Smooth muscle cell of the brain vasculature (primary cell): ENCODE results near the gene SLC9A9.

Source experiments
- DNase-seq: peaks from one replicate; pipeline ENCODE4 v3.0.0-alpha.2; 2012; ENCODE audit warnings: low read depth, low spot score

Gene SLC9A9

DNA sequence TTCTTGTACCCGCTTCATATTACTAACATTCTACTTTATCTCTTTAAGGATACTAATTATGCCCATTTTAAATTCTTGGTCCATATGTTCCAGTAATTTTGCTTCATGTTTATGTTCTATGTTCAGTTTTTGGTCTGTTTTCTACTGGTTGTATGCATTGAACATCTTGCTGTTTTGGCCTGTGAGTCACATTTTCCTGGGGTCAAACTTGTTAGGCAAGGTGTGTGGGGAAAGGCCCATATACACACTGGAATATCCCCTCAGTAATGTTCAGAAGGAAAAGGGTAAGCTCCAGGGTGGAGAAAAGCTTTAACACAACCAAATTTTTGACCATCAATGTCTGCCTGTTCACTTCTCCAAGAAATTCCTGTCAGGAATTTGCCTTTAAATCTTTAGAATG, 337.7 kb downstream of the SLC9A9 start:
- DNase-seq: no peak

DNA sequence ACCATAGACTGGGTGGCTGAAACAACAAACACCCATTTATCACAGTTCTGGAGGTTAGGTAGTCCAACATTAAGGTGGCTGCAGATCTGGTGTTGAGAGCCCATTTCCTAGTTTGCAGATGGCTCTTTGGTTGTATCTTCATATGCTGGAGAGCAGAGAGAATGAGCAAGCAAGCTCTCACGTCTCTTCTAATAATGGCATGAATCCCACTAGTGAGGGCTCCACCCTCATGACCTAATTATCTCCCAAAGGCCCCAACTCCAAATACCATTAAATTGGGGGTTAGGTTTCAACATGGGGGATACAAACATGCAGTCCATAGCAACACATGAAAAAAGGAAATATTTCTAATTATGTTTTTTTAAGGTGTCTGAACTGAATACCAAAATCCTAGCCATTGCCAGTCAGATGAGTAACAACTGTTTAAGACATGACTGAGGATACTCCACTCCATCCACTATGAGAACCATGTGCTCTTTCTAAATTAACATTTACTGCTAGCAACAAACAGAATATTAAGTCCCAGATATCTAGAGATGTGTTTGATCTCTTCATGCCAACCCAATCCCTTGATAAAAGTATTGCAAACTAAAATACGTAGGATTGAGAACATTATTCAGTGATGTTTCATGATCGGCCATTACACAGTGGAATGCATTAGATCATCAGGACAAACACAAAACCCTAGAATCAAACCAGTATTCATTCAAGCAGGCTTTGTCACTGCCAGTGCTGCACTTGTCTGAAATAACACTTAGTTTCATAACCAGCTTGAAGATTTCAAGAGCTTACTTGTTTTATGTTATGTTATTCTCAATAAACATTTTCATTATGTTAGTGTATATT, 340.3 kb downstream of the SLC9A9 start:
- DNase-seq: no peak

DNA sequence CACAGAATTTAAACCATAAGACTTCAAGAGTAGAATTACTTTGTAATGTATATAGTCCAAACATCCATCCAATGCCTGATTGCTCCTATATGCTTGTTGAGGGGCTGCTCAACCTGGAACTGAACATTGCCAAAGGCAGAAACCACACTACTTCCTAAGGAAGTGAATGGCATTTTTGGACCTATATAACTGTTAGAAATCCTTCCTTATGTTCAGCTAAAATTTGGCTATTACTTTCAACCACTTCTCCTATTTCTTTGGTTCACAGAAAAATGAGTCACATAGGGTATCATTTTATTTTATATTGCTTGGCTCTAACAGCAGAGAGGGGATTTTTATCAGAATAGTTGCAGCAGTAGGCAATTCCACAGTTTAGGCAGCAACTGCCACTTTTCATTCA, 342.1 kb downstream of the SLC9A9 start:
- no peak for DNase-seq

DNA sequence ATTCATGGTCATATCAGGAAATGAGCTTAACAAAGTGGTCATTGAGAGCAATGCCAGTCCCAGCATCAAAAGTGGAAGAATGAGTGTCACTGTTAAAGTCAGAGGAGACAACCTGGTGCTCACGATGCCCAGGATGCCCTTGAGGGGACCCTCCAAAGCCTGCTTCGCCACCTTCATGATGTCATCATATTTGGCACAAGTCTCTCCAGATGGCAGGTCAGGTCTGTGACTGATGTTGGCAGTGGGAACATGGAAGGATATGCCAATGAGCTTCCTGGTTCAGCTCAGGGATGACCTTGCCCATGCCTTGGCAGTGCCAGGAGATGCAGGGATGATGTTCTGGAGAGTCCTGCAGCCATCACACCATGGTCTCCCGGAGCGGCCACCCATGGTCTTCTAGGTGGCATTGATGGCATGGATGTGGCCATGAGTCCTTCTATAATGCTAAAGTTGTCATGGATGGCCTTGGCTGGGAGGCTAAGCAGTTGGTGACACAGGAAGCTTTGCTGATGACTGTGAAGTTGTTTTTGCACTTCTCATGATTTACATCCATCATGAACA, 344.9 kb downstream of the SLC9A9 start:
- DNase-seq: no peak

DNA sequence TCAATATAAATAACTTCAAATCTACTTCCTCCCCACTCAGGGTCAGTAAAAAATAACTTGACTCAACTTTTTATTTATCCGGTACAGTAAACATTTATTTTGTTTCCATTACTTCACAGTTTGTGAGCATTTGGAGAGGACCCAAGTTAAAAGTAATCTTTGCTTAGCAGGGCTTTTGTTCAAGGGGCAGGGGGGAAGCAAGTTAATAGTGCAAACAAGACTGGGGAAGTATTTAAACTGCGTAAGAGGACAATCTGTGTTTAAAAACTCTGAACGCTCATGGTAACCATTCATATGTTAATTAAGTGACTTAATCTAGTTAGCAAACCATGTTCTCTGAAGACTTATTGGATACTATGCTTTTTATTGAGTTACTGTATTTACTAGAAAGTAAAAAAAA, 346.2 kb downstream of the SLC9A9 start:
- no peak for DNase-seq

DNA sequence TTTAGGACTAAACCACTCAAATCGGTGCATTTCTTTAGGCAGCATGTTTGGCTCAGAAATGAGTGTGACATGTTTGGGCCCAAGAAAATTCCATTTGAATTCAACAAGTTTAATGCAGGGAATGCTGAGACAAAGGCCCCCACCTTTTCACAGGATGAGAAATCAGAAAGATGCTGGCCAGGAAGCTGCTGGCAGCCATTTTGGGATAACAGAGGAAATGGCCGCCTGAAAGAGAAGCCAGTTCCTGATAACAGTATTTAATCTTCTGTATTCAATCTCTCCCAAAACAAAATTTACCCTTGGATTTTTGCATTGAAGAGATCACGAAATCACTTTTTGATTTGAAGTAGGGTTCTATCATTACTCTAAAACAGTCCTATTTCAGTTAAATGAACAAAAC, 350.9 kb downstream of the SLC9A9 start:
- no peak for DNase-seq

DNA sequence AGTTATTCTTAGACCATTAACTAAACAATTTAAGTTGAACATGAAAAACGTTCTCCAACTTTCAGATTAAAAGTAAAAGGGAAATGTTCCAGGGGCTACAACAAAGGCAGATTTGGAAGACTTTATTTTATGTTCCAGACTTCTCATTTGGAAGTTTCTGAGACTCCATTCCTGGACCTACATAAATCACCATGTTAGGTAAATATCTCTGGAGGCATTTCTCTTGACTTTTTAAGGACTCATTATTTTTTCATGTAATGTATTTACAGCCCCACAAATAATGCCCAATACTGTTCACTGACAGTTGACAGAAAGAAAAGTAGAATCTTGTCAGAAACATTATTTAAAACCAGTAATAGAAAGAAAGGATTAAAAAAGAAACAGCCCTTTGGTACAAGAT, 352.1 kb downstream of the SLC9A9 start:
- no peak for DNase-seq

DNA sequence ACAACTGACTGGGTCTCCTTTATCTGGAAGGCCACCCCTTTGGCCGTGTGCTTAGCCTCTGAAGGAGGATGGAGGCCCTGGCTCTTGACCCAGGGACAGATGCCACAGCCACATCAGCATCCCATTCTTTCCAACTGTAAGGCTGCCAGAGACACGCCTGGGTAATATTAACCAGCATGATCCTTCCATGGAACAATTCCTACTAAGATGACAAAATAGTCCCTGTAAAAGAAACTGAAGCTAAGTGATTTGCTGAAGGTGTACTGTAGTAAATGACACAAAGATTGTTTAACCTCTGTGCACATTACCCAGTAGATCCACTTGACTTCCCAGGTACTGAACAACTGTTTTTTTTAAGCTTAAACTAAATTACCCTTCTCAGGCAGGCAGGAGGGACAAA, 352.7 kb downstream of the SLC9A9 start:
- no peak for DNase-seq

DNA sequence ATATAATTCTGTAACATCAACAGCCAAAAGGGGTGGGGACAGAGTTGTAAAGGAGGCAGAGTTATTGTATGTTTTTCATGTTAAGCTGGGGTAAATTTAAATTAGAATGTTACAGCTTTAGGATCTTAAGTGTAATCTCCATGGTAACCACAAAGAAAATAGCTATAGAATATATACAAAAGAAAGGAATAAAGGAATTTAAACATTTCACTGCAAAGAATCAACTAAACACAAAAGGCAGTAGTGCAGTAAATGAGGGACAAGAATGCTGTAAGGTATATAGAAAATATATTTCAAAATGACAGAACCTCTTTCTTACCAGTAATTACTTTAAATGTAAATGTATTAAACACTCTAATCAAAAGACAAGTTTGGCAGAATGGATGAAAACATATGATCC, 361.7 kb downstream of the SLC9A9 start:
- DNase-seq: no peak

DNA sequence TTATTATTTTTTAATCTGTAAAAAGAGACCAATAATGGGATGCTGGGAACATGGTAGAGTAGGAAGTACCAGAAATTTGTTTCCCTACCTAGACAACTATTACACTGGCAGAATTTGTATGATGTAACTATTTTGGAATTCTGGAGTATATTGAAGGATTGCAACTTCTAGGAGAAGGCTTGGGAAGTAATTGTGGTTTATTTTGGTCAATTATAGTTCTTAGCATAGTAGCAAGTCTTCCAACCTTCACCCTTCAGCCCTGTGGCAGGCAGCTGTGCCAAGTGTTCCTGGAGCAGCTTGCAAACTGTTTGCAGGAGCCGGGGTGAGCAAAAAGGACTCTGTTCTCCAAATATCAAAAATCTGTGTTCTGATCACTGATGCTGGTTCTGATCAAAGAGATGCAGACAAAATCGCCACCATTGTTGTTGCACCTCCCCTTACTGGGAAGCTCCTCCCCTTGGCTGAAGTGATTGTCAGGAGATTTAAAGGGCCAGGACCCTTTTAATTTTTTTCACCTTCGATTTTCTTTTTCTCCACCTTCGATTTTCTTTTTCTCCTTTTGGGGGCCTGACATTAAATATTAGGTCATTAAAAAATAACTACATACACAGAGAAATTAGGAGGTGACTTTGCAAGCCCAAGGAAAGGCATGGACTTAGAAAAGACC, 363.3 kb downstream of the SLC9A9 start:
- DNase-seq: no peak

DNA sequence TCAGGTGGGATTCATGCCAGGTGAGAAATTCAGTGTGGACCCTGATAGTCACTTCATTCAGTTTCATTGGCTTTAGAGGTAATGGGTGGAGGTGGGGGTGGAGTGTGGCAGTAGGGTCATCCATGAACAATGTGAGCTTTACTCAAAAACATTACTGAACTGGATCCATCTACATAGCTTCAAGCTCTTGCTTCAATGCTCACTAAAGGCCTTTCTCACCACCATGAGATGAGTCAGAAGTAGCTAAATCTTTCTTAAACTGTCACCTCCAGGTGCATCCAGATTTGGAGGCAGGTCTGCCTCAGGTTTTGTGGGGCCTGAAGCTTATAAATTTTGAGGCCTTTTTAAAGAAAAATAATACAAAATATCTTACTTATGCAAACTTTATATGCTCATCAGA, 365.1 kb downstream of the SLC9A9 start:
- no peak for DNase-seq

DNA sequence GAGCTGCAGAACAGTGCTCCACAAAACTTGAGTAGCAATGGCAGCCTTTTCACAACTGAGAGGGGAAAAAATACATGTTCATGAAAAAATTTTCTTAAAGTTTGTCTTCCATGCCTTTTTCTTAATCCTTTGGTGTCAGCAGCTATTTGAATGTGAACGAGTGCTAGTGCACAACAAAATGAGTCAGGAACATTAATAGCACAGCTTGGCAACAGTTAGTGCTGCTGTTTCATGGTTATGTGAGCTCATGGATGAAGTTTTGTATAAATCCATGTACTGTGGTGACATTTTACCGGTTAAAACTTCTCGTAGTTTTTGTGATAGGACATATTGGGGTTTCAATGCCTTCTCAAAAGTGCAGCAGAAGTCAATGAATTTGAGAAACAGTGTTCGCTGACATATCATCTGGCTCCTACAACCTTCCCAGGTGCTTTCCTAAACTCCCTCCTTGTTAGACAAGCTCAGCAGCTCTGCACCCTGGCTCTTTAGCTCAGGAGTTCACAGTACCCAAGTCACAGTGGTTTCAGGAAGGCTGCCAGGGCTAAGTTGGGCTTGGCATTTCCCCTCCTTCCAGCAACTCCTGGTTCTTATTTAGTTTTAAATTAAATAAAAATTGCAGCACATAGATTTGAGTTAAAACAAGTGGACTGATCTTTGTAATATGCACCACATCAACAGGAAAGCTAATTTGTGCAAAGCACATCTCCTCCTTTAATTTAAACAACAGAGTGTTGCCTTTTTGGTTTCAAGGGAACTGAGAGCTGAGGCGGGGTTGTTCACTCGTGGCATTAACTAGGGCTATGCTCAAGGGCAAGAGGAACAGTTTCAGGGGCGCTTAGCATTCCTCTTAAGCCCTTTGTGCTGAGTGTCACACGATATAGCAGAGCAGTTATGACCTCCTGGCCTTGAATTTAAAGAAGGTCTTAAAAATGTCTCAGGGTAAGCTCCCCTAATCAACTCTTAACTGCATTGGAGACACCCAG, 365.9 kb downstream of the SLC9A9 start:
- no peak for DNase-seq

DNA sequence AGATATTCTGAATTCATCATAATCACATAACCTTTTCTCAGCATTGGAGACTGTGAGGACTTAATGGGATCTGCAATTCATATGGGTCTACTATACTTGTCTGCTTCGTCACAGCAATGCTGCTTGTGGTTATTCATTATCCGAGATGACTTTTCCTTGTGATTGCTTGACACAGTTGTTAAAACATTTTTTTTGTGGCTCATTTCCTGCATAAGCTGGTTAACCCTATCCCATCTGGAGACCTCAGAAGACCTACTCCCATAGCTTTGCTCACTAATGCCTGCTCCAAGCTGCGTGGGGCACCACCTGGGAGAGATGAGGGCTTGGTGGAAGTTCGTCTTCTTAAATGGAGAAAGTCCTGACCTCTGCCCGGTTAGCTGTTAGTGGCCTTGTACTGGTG, 367.9 kb downstream of the SLC9A9 start:
- DNase-seq: peak; percentile 9

DNA sequence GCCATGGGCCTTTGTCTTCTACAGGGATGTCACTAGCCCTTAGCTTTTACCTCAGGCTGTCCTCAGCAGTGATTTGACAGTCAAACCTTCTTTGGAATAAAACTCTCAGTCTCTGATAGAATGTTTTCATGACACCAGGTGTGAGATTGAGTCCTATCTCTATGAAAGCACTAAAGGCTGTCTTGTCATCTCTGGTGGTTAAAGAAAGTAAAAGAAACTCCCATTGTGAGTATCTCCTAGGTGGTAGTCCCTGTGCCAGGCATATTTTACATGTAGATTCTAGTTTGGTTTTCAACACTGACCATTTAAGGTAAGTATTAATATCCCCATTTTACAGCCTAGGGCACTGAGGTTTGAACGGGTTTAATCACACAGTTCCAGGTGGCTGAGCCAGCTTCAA, 368.5 kb downstream of the SLC9A9 start:
- no peak for DNase-seq

DNA sequence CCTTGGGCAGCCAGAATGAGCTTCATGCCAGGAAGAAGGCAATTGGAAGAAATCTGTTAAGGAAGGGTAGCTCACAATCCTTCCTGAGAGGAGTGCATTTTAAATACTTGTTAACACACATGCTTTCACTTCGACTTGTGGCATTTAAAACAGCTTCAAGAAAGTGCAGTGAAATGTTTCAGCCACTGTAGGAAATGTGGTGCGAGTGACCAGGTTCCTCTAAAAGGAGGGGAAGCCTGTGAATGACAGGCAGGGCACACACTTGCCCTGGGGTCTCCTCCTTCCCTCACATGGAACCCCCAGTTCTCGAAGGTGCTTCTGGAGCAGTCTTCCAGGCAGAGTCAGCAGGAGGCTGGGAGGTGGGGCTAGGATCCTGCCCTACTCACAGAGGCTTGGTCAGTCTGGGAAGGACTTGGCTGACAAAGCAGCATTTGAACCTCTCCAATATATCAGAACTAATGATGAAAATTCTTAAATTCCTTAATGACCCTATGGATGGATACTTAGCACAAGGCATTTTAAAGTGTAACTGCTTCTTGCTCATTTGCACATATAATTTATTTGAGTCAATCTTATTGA, 370.1 kb downstream of the SLC9A9 start:
- no peak for DNase-seq

DNA sequence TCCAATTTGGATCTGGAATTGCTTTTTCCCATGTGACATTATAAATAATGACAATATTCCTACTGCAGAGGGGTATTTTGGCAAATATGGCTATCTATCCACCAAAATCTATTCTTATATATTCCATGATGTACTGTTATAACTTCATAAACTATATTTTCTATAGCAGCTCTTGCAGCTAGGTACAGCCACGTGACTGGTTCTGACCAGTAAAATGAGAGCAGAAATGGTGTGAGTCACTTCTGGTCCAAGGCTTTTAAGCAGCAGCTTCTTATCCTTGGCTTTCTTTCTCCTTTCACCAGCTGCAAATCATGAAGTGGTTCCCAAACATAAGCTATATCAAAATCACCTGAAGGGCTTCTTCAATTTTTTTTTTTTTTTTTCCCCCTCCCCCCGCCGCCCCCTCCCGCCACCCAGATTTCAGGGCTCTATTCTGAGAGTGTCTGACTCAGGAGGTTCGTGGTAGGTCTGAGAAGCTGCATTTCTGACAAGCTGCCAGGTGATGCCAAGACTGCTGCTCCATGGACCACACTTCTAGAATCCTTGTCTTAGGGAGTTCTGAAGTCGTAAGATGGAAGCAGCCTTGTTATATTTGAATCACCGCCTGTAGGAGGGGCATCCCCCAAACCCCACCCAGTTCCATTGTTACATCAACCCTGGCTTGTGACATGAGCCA, 371.2 kb downstream of the SLC9A9 start:
- DNase-seq: no peak

DNA sequence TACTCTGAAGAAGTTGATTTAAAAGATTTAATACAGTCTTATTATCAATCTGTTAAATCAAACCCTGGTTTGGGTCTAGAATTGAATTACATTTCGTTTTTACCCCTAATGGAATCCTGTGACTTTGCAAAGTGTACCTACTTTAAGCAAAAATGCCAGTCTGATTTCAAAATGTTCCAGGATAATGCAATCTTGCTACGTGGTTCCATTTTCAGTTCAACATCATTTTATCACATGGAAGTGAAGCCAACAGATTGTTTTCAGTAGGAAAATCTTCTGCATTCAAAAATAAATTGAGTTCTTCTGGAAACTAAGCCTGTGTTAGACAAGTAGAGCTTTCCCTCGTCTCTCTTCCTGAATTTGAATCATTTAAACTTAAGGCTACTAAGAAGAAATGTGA, 372.3 kb downstream of the SLC9A9 start:
- DNase-seq: no peak

DNA sequence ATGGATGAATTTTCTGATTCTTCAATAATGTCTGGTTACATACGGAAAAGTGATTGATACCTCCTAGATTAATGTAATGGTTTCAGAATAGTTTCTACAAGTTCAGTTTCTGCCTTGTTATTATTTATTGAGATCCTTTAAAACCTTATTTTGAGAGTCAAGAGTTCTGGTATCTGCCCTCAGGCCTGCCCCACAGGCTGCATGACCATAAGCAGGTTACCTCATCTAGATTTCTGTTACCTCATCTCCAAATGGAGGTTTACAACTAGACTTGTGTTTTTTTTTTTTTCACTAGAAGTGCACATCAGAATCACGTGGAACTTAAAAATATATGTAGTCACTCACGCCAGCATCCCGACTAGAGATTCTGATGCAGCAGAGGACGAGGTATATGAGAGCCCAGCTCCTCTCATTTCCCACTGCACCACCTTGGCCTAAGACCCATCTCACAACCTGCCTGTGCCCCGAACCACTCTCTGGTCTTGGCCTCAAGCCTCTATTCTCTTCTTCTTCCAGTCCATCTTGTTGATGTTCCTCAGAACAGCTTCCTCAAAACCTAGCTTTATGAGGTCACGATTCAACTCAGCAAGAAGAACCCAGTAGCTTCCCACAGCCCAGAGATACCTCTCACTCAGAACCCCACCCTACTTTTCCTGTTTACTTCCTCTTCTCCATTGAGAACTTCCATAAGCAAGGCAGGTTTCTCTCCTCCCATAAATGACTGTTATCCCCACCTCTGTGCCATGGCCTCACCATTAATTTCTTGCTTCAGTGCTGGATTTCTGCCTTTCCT, 375.3 kb downstream of the SLC9A9 start:
- no peak for DNase-seq

DNA sequence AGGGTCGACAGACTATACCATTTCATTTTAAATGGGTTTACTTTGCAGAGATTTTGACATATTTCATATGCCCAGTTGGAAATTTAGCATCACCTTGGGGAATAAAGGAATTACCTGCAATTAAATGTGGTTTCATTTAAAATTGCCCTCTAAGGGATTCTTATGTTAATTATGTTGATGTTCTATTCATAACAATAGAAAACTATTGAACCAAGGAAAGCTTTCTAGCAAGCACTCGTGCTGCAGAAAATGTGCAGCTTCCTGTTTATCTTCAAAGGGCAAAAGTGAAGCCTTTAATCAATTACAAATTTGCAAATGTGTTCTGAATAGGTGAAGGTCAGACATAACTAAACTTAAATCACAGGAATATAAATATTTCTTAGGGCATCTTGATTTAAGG, 376.6 kb downstream of the SLC9A9 start:
- DNase-seq: no peak

DNA sequence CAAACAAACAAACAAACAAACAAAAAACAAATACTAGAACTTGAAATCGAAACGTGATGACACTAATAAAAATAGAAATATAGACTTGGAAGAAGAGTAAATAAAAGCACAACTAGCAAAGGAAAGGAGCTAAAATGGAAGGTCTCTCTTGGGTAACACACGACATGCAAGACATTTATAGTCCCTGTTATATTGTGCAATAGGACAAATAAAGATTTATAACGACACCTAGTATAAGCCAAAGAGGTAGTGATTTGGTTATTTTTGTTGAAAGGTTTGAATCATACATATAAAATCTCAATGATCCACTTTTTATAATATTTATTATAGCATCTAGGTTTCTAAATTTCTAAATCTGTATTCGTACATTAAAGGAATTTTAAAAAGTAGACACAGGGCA, 379.1 kb downstream of the SLC9A9 start:
- DNase-seq: no peak
